Endothelial cell of umbilical vein (primary cell): ENCODE measurements around the gene RTN4RL1. TPM values are rescaled to one million over a fixed set of nuclear protein-coding genes. Genes with fewer than 3 reads are reported as not detected.

Experiments
- BruUV-seq: library from RNA; stranded (reverse); fragments of 400-500 nt; replicated peaks from 2 replicates; lab custom pipeline; 2021; lab: Mats Ljungman, UMichigan
- CTCF ChIA-PET: fragments of 300-600, 350-600 bp; sonication (Branson Sonifier 250); formaldehyde crosslinking; loops from one replicate; lab custom pipeline; 2021; ENCODE audit warnings: antibody characterized with exemption, inconsistent platforms; lab: Charles Lee
- POLR2A ChIA-PET: fragments of 300-600, 350-600 bp; sonication (Branson Sonifier 250); formaldehyde crosslinking; loops from one replicate; lab custom pipeline; 2021; ENCODE audit warnings: antibody characterized with exemption, inconsistent platforms; lab: Charles Lee
- DNase-seq: peaks from one replicate; pipeline ENCODE4 v3.0.0-alpha.2; 2011; ENCODE audit warnings: low read depth, low spot score
- FAIRE-seq: peaks from 2 replicates; lab custom pipeline; 2011; peaks lifted over from hg19 to GRCh38; lab: Jason Lieb, UNC
- H2AFZ ChIP-seq: 2 replicates; pipeline ENCODE4 v1.6.0; 2012; ENCODE audit warnings: low read depth, low read length, control low read depth, inconsistent platforms
- H3K27ac ChIP-seq: 2 replicates; pipeline ENCODE4 v1.5.1; 2011; ENCODE audit warnings: low read depth, mild to moderate bottlenecking, control low read depth, low read length, moderate library complexity; ENCODE audit not compliant: insufficient read depth
- H3K27me3 ChIP-seq, 2 experiments: 2 replicates each; pipeline versions ENCODE4 v1.6.0 to v1.6.1; 2011; ENCODE audit warnings: low read length in 2 of 2, mixed read lengths in 1 of 2; ENCODE audit not compliant: control insufficient read depth in 2 of 2, insufficient read depth in 2 of 2
- H3K36me3 ChIP-seq, 2 experiments: 2 replicates in 1 of 2; 3 replicates in 1 of 2; pipeline ENCODE4 v1.5.1; 2011; ENCODE audit warnings: low read length in 2 of 2, mild to moderate bottlenecking in 1 of 2, moderate library complexity in 1 of 2; ENCODE audit not compliant: control insufficient read depth in 2 of 2, insufficient read depth in 2 of 2; ENCODE audit errors: extremely low read depth in 1 of 2
- H3K4me1 ChIP-seq: 3 replicates; pipeline ENCODE4 v1.5.1; 2011; ENCODE audit warnings: mild to moderate bottlenecking, low read length; ENCODE audit not compliant: control insufficient read depth, insufficient read depth; ENCODE audit errors: extremely low read depth
- H3K4me2 ChIP-seq: 2 replicates; pipeline ENCODE4 v1.6.1; 2011; ENCODE audit warnings: low read length, control low read depth, mixed read lengths; ENCODE audit not compliant: insufficient read depth
- H3K4me3 ChIP-seq, 3 experiments: fragments of 200-600 bp in 1 of 3; sonication (generic), shearing (Covaris generic) in 1 of 3; replicated peaks in 1 of 3; 2 replicates each; pipeline ENCODE4 v1.5.1; 2011 to 2016; ENCODE audit warnings: control low read depth in 3 of 3, low read length in 3 of 3, mild to moderate bottlenecking in 2 of 3, inconsistent platforms in 1 of 3, low read depth in 1 of 3, moderate library complexity in 1 of 3; ENCODE audit not compliant: insufficient read depth in 1 of 3
- H3K79me2 ChIP-seq: 2 replicates; pipeline ENCODE4 v1.6.0; 2012; ENCODE audit warnings: low read length, inconsistent platforms; ENCODE audit not compliant: control insufficient read depth, insufficient read depth
- H3K9ac ChIP-seq: replicated peaks from 2 replicates; pipeline ENCODE3; 2011; ENCODE audit warnings: low read length, control low read depth; ENCODE audit not compliant: insufficient read depth; ENCODE audit errors: extremely low read depth
- H3K9me1 ChIP-seq: replicated peaks from 3 replicates; pipeline ENCODE4 v1.6.0; 2011; ENCODE audit warnings: mild to moderate bottlenecking, low read length; ENCODE audit not compliant: control insufficient read depth, insufficient read depth; ENCODE audit errors: extremely low read depth
- H3K9me3 ChIP-seq: replicated peaks from 2 replicates; pipeline ENCODE4 v1.5.1; 2012; ENCODE audit warnings: low read length, inconsistent platforms; ENCODE audit not compliant: control insufficient read depth, insufficient read depth
- H4K20me1 ChIP-seq: replicated peaks from 2 replicates; pipeline ENCODE3; 2011; ENCODE audit warnings: mild to moderate bottlenecking, low read length; ENCODE audit not compliant: control insufficient read depth, insufficient read depth; ENCODE audit errors: extremely low read depth
- EZH2 ChIP-seq: IDR thresholded peaks from 2 replicates; pipeline ENCODE4 v1.6.1; 2012; ENCODE audit warnings: borderline replicate concordance, low read depth, mild to moderate bottlenecking, moderate library complexity, low read length, inconsistent platforms; ENCODE audit not compliant: severe bottlenecking
- FOS ChIP-seq: IDR thresholded peaks from 2 replicates; pipeline ENCODE4 v1.6.1; 2011; ENCODE audit warnings: mild to moderate bottlenecking, low read length, moderate library complexity, borderline replicate concordance; ENCODE audit not compliant: insufficient read depth
- GATA2 ChIP-seq: IDR thresholded peaks from 2 replicates; pipeline ENCODE4 v1.7.0; 2011; ENCODE audit warnings: low read depth, mild to moderate bottlenecking, moderate library complexity, mixed read lengths, low read length; ENCODE audit not compliant: insufficient read length, insufficient read depth
- JUN ChIP-seq: IDR thresholded peaks from 2 replicates; pipeline ENCODE4 v1.6.1; 2011; ENCODE audit warnings: borderline replicate concordance, low read depth; ENCODE audit not compliant: insufficient read length, insufficient read depth
- MYC ChIP-seq: IDR thresholded peaks from one replicate; pipeline ENCODE4 v1.6.1; 2011; ENCODE audit warnings: mild to moderate bottlenecking, low read depth, low read length
- POLR2A ChIP-seq: IDR thresholded peaks from 2 replicates; pipeline ENCODE4 v1.6.1; 2012; ENCODE audit warnings: low read depth, mild to moderate bottlenecking, control low read depth, low read length
- POLR2AphosphoS5 ChIP-seq: IDR thresholded peaks from 2 replicates; pipeline ENCODE4 v1.6.1; 2012; ENCODE audit warnings: low read depth, mild to moderate bottlenecking, control low read depth, low read length, moderate library complexity; ENCODE audit not compliant: insufficient read depth
- dilution Hi-C: fragments of 300-500 bp; cut with MboI; formaldehyde crosslinking; loops from one replicate; pipeline ENCODE4 v1.15.0; 2019; ENCODE audit warnings: low sequenced_read_pairs; ENCODE audit not compliant: extremely low pct_ligation_motif_present
- intact Hi-C: fragments of 100-400 bp; cut with micrococcal nuclease; formaldehyde crosslinking; loops from one replicate; pipeline ENCODE4 v1.10.0; 2022
- polyA plus RNA-seq, 4 experiments: library from polyadenylated mRNA; depleted of rRNA in 3 of 4; stranded (reverse) in 3 of 4; unstranded in 1 of 4; fragments of >200 nt; gene quantifications; 2 replicates each; pipeline versions ENCODE4 v1.2.1 to v1.2.3, GENCODE V29; 2011 to 2012; ENCODE audit warnings: missing spikeins in 1 of 4
- total RNA-seq: library from RNA; stranded (reverse); gene quantifications from 2 replicates; pipeline ENCODE4 v1.2.3, GENCODE V29; 2021
- TF ChIP-seq, protein P1 (sequence below), 2 donors: IDR thresholded peaks; 1 replicate in 1 of 2; 2 replicates in 1 of 2; pipeline ENCODE4 v1.5.1; 2011; ENCODE audit warnings: low read length in 2 of 2, mild to moderate bottlenecking in 2 of 2, moderate library complexity in 2 of 2, control low read depth in 1 of 2, inconsistent platforms in 1 of 2, low read depth in 1 of 2; ENCODE audit not compliant: insufficient read depth in 1 of 2; ENCODE audit errors: extremely low read depth in 1 of 2
- TF ChIP-seq, protein P2 (sequence below): IDR thresholded peaks from 2 replicates; pipeline ENCODE4 v1.6.1; 2011; ENCODE audit not compliant: insufficient read depth, insufficient read length

RTN4RL1 gene
- total and polyA plus RNA-seq, 2 donors (not counting 3 experiments of a cell fraction or from before 2014, with no cell fraction given): 0.04 TPM; not detected in 1

DNA sequence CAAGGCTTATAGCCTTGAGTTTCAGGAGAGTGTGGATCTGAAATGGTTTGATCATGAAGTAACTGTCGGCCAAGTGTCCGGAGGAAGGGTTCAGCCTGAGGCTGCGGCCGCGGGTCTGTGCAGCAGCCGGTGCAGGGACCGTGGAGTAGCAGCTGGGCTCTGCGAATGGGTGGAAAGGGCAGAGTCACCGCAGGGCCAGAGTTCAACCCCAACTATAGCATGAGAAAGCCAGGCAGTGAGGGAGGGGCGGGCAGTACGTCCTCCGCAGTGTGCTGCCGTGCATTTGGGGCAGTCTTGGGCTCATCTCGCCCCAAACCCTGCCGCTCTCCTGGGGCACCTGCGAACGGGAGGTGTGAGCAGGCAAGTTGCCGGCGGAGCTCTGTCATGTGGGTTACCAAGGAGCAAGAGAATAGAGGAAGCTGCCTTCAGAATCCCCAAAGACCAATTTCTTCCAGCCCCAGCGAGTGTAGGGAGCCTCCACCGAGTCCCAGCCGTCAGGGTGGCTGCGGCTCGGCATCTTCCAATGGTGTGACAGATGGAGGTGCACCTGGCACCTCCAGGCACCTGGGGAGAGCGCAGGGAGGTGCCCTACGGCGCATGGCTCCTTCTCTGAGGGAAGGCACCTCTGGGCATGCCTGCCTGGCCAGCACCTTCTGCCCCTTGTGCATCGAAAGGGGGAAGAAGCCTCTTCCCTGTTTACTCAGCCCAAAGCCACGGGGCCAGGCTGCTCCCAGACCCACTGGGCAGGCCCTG lies 108.0 kb downstream of the RTN4RL1 start:
- no peak for DNase-seq
- Histone ChIP-seq H3K27me3 (peaks cover 0 to 3% of the 10 kb centered on the region in 2 experiments), H3K4me2 (no peak overlapping the region), H2AFZ (no peak overlapping the region), H4K20me1 (no peaks in the 10 kb centered on the region), H3K9ac (no peak overlapping the region), H3K9me3 (no peaks in the 10 kb centered on the region), H3K27ac (no peak overlapping the region), H3K79me2 (no peaks in the 10 kb centered on the region), H3K4me3 (no peak overlapping the region), H3K9me1 (no peaks in the 10 kb centered on the region), H3K36me3 (no peaks in the 10 kb centered on the region), H3K4me1 (no peaks in the 10 kb centered on the region)
- FAIRE-seq: no peak
- ChIA-PET POLR2A (no interaction called here), CTCF (interaction anchor here (1.2 kb wide), 1 partner anchor 108 kb away, joined by 5 read pairs; the partner anchor contains the start of gene RTN4RL1)
- intact Hi-C loops: no loop called here
- TF ChIP-seq, protein P1, sequence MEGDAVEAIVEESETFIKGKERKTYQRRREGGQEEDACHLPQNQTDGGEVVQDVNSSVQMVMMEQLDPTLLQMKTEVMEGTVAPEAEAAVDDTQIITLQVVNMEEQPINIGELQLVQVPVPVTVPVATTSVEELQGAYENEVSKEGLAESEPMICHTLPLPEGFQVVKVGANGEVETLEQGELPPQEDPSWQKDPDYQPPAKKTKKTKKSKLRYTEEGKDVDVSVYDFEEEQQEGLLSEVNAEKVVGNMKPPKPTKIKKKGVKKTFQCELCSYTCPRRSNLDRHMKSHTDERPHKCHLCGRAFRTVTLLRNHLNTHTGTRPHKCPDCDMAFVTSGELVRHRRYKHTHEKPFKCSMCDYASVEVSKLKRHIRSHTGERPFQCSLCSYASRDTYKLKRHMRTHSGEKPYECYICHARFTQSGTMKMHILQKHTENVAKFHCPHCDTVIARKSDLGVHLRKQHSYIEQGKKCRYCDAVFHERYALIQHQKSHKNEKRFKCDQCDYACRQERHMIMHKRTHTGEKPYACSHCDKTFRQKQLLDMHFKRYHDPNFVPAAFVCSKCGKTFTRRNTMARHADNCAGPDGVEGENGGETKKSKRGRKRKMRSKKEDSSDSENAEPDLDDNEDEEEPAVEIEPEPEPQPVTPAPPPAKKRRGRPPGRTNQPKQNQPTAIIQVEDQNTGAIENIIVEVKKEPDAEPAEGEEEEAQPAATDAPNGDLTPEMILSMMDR (IDR thresholded peaks at IDR 0.05; ENCODE audit: extremely low read depth in 1 of 2, insufficient read depth in 1 of 2, low read depth in 1 of 2, low read length in 2 of 2): no peak
- TF ChIP-seq JUN (no peak), GATA2 (no peak), EZH2 (no peak), FOS (no peak), POLR2AphosphoS5 (no peak), POLR2A (no peak), MYC (no peak)
- TF ChIP-seq, protein P2, sequence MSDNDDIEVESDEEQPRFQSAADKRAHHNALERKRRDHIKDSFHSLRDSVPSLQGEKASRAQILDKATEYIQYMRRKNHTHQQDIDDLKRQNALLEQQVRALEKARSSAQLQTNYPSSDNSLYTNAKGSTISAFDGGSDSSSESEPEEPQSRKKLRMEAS: no peak
- no TSS peak for BruUV-seq
- dilution Hi-C loops: no loop called here
